Endodermal cell (in vitro differentiated cells): Measurements from ENCODE around the gene USP48. TPM values are rescaled to one million over a fixed set of nuclear protein-coding genes. Genes with fewer than 3 reads are reported as not detected.

Source experiments
- DNase-seq: peaks from one replicate; pipeline ENCODE4 v3.0.0-alpha.2; 2017
- H3K27ac ChIP-seq: 2 replicates; pipeline ENCODE4 v1.5.1; 2013; ENCODE audit warnings: mild to moderate bottlenecking, low read depth, low read length, moderate library complexity
- H3K27me3 ChIP-seq: 2 replicates; pipeline ENCODE4 v1.6.1; 2013; ENCODE audit warnings: mild to moderate bottlenecking, low read length, moderate library complexity; ENCODE audit not compliant: insufficient read depth, control insufficient read depth, poor library complexity, severe bottlenecking
- H3K36me3 ChIP-seq: 2 replicates; pipeline ENCODE4 v1.7.0; 2013; ENCODE audit warnings: mild to moderate bottlenecking, low read length, moderate library complexity; ENCODE audit not compliant: control insufficient read depth, insufficient read depth
- H3K4me1 ChIP-seq: one replicate; pipeline ENCODE4 v1.7.0; 2013; ENCODE audit warnings: low read length; ENCODE audit not compliant: control insufficient read depth, insufficient read depth
- H3K4me3 ChIP-seq: 2 replicates; pipeline ENCODE4 v1.5.1; 2013; ENCODE audit warnings: mild to moderate bottlenecking, low read length, moderate library complexity
- H3K9ac ChIP-seq: 2 replicates; pipeline ENCODE4 v1.6.1; 2013; ENCODE audit warnings: mild to moderate bottlenecking, low read length, moderate library complexity; ENCODE audit not compliant: poor library complexity, severe bottlenecking; ENCODE audit errors: extremely low read depth
- H3K9me3 ChIP-seq: 2 replicates; pipeline ENCODE4 v1.6.1; 2013; ENCODE audit warnings: mild to moderate bottlenecking, low read length, moderate library complexity; ENCODE audit not compliant: control insufficient read depth
- H3K27ac Mint-ChIP-seq: 2 replicates; pipeline ENCODE4 v1.8.0; 2020; ENCODE audit warnings: mixed read lengths
- H3K27me3 Mint-ChIP-seq: 2 replicates; pipeline ENCODE4 v1.8.0; 2021; ENCODE audit warnings: mild to moderate bottlenecking, mixed read lengths; ENCODE audit not compliant: insufficient read depth
- H3K36me3 Mint-ChIP-seq: 2 replicates; pipeline ENCODE4 v1.8.0; 2020; ENCODE audit warnings: low read depth, mixed read lengths
- H3K4me1 Mint-ChIP-seq: 2 replicates; pipeline ENCODE4 v1.8.0; 2020; ENCODE audit warnings: mixed read lengths
- H3K4me3 Mint-ChIP-seq: 2 replicates; pipeline ENCODE4 v1.8.0; 2020; ENCODE audit warnings: mild to moderate bottlenecking, moderate library complexity, mixed read lengths
- H3K9me3 Mint-ChIP-seq: 2 replicates; pipeline ENCODE4 v1.8.0; 2020; ENCODE audit warnings: mild to moderate bottlenecking, mixed read lengths
- WGBS, 2 experiments: methylation state at CpG; one replicate each; pipeline versions ENCODE4 v1.1.5 to v1.1.7; 2013; ENCODE audit warnings: missing lambda C conversion rate in 2 of 2, mixed read lengths in 1 of 2; ENCODE audit not compliant: insufficient coverage in 1 of 2, insufficient read length in 1 of 2; 5-methylcytosine and 5-hydroxymethylcytosine counted together
- total RNA-seq, 2 donors: library from RNA; stranded (reverse); fragmentation: NEBNext Ultra II Directional in 1 of 2; extraction: Animal tissue kit (Norgen Biotek cat#: 25700) in 1 of 2; gene quantifications; 2 replicates in 1 of 2; 3 replicates in 1 of 2; pipeline ENCODE4 v1.2.1, GENCODE V29; 2021
- TF ChIP-seq, protein P1 (sequence below): fragments of 200-600 bp; sonication (generic); conservative IDR thresholded peaks from 2 replicates; pipeline ENCODE4 v1.5.0; 2021; ENCODE audit warnings: antibody characterized with exemption, mild to moderate bottlenecking

Gene USP48
- total RNA-seq, 2 donors from 2014 or later = 73.8 to 78.6 TPM

DNA sequence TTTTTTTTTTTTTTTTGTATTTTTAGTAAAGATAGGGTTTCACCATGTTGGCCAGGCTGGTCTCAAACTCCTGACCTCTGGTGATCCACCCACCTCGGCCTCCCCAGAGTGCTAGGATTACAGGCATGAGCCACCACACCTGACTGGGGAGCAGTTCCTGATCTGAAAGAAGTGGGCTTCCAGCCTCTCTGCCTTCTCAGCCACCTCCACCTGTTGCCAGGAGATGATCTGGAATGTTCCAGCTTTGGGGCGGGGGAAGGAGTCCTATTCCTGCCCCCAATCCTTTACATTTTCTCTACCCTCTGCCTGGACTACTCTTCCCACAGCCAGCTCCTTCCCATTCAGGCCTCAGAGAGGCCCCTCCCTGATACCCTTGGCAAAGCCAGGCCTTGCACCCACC lies 141.9 kb downstream of the USP48 start:
- no peak overlapping the region for H3K4me3 ChIP-seq
- no peaks in the 10 kb centered on the region for H3K27me3 ChIP-seq
- Mint-ChIP-seq H3K27ac (no peak overlapping the region), H3K36me3 (no peaks in the 10 kb centered on the region), H3K27me3 (no peaks in the 10 kb centered on the region), H3K9me3 (no peaks in the 10 kb centered on the region), H3K4me1 (peaks cover 24% of the 10 kb centered on the region), H3K4me3 (no peak overlapping the region)
- peaks cover 17% of the 10 kb centered on the region for H3K4me1 ChIP-seq
- no peak for DNase-seq
- no peak overlapping the region for H3K27ac ChIP-seq
- no peaks in the 10 kb centered on the region for H3K9me3 ChIP-seq
- H3K9ac ChIP-seq = no peak overlapping the region
- TF ChIP-seq, protein P1, sequence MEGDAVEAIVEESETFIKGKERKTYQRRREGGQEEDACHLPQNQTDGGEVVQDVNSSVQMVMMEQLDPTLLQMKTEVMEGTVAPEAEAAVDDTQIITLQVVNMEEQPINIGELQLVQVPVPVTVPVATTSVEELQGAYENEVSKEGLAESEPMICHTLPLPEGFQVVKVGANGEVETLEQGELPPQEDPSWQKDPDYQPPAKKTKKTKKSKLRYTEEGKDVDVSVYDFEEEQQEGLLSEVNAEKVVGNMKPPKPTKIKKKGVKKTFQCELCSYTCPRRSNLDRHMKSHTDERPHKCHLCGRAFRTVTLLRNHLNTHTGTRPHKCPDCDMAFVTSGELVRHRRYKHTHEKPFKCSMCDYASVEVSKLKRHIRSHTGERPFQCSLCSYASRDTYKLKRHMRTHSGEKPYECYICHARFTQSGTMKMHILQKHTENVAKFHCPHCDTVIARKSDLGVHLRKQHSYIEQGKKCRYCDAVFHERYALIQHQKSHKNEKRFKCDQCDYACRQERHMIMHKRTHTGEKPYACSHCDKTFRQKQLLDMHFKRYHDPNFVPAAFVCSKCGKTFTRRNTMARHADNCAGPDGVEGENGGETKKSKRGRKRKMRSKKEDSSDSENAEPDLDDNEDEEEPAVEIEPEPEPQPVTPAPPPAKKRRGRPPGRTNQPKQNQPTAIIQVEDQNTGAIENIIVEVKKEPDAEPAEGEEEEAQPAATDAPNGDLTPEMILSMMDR = no peak
- H3K36me3 ChIP-seq = no peaks in the 10 kb centered on the region
- 80 to 88% methylated on average over 2 of the region's 2 CpGs for WGBS, 2 experiments

DNA sequence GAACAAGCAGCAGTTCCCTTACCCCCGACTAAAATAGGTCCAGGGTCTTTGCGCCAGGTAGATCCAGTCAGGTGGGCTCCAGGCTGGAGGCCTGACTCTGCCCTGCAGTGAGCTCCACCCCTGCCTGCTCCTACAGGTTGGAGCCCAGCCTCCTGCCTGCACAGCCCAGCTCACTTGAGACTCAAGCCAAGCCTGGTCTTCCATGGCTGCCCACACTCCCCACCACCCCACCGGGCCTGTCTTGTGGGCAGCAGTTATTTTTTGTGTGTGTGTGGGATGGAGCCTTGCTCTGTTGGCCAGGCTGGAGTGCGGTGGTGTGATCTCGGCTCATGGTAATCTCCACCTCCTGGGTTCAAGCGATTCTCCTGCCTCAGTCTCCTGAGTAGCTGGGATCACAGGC lies 142.3 kb downstream of the USP48 start:
- Histone ChIP-seq H3K27ac (no peak overlapping the region), H3K27me3 (no peaks in the 10 kb centered on the region), H3K4me1 (peaks cover 17% of the 10 kb centered on the region), H3K9ac (no peak overlapping the region), H3K9me3 (no peaks in the 10 kb centered on the region), H3K36me3 (no peaks in the 10 kb centered on the region), H3K4me3 (no peak overlapping the region)
- no peak for DNase-seq
- H3K4me3 Mint-ChIP-seq = no peak overlapping the region
- H3K27me3 Mint-ChIP-seq = no peaks in the 10 kb centered on the region
- no peak overlapping the region for H3K27ac Mint-ChIP-seq
- H3K4me1 Mint-ChIP-seq = peaks cover 24% of the 10 kb centered on the region
- WGBS, 2 experiments = 97% methylated on average over 6 of the region's 6 CpGs; no CpG with 5 or more reads in 1 of the 2 experiments
- H3K9me3 Mint-ChIP-seq = no peaks in the 10 kb centered on the region
- TF ChIP-seq, protein P1 = no peak
- no peaks in the 10 kb centered on the region for H3K36me3 Mint-ChIP-seq

DNA sequence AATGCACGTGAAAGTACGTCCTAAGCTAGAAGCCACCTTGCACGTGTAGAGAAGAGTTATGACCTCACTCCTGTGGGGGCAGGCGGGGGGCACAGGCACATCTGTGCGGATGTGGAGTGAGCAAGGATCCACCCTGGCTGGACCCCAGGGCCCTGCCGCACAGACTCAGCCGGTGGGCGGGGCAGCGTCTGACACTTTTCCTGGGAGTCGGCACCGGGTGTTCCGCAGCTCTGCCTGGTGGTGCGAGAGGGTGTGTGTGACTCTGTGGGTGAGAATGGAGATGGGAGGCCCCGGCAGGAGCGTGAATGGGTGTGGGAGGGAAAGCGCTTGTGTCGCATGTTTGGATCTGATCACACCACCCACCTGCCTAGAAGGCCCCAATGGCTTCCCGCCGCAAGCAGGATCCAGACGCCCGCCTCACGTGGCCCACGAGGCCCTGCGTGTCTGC lies 143.3 kb downstream of the USP48 start:
- Histone ChIP-seq H3K9me3 (no peaks in the 10 kb centered on the region), H3K9ac (no peak overlapping the region), H3K36me3 (no peaks in the 10 kb centered on the region), H3K4me1 (peaks cover 17% of the 10 kb centered on the region), H3K4me3 (no peak overlapping the region), H3K27me3 (no peaks in the 10 kb centered on the region), H3K27ac (no peak overlapping the region)
- peak overlapping the region; percentile 65 for H3K27ac Mint-ChIP-seq
- H3K36me3 Mint-ChIP-seq = no peaks in the 10 kb centered on the region
- H3K9me3 Mint-ChIP-seq = no peaks in the 10 kb centered on the region
- no peaks in the 10 kb centered on the region for H3K27me3 Mint-ChIP-seq
- H3K4me3 Mint-ChIP-seq = no peak overlapping the region
- WGBS, 2 experiments = 65 to 68% methylated on average over 6 to 20 of the region's 24 CpGs
- DNase-seq = peak; percentile 94
- H3K4me1 Mint-ChIP-seq = peaks cover 33% of the 10 kb centered on the region
- TF ChIP-seq, protein P1 = no peak
